Subcutaneous abdominal adipose tissue (tissue), 5 donors: ENCODE data around the gene ADGRL2.

Experiments used
- H3K27ac ChIP-seq: one replicate; pipeline ENCODE4 v1.7.0; 2013; ENCODE audit warnings: low read depth, mild to moderate bottlenecking, inconsistent platforms, low read length, moderate library complexity
- H3K27me3 ChIP-seq, 5 donors: one replicate each; pipeline ENCODE4 v1.7.0; 2013; ENCODE audit warnings: low read length in 5 of 5, inconsistent platforms in 1 of 5; ENCODE audit not compliant: control insufficient read depth in 5 of 5, insufficient read depth in 4 of 5
- H3K36me3 ChIP-seq, 5 donors: one replicate each; pipeline ENCODE4 v1.7.0; 2013; ENCODE audit warnings: low read length in 5 of 5; ENCODE audit not compliant: control insufficient read depth in 5 of 5, insufficient read depth in 5 of 5
- H3K4me1 ChIP-seq, 5 donors: one replicate each; pipeline ENCODE4 v1.7.0; 2013; ENCODE audit warnings: low read length in 5 of 5, mild to moderate bottlenecking in 3 of 5, moderate library complexity in 1 of 5; ENCODE audit not compliant: control insufficient read depth in 5 of 5, insufficient read depth in 5 of 5
- H3K4me3 ChIP-seq, 5 donors: one replicate each; pipeline ENCODE4 v1.7.0; 2013; ENCODE audit warnings: low read length in 5 of 5, low read depth in 1 of 5
- H3K9ac ChIP-seq, 5 donors: one replicate each; pipeline ENCODE4 v1.7.0; 2013; ENCODE audit warnings: low read length in 5 of 5, mild to moderate bottlenecking in 4 of 5, moderate library complexity in 3 of 5
- H3K9me3 ChIP-seq, 5 donors: one replicate each; pipeline ENCODE4 v1.7.0; 2013; ENCODE audit warnings: low read length in 5 of 5; ENCODE audit not compliant: control insufficient read depth in 5 of 5
- donor health status: healthy.
- donor health status: healthy.
- donor health status: healthy.
- donor health status: healthy.
- donor health status: healthy.

ADGRL2 gene

DNA sequence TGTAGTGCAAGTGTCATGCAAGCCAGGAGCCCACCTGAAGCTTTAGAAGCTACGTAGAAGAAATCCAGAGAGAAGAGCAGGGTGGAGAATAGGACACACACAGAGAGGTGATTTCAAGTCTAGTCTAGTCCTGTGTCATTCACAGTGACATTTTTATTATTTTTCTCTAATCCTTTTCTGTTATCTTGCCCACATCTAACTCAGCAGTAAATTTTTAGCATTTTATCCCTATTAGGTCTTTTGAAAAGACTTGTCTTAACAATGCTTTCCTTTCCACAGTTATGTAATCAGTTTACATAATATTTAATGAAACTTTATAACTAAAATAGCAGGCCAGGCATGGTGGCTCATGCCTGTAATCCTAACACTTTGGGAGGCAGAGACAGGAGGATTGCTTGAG lies 198.6 kb downstream of the ADGRL2 start:
- no peaks in the 10 kb centered on the region for H3K27me3 ChIP-seq

DNA sequence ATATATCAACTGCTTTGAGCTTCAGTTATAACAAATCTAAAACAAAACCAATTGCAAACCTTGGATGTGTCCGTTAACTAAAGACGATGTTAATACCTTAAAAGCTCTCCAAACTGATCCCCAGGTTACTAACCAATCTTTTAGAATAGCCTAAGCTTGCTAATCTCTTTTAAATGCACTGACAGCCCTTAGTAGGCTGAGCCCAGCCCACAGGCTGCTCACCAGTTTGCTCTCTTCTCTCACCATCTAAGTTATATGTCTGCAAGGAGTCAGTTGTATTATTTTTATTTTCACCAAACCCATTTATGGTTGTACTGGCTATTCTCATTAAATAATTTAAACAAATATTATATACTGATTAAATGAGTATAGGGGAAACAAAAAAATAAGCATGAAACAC lies 199.5 kb downstream of the ADGRL2 start:
- no peaks in the 10 kb centered on the region for H3K27me3 ChIP-seq

More for the DNA sequence above, 198.6 kb downstream of the ADGRL2 start:
- H3K9ac ChIP-seq, result no peak overlapping the region
- no peaks in the 10 kb centered on the region for H3K36me3 ChIP-seq
- no peaks in the 10 kb centered on the region for H3K9me3 ChIP-seq
- H3K4me3 ChIP-seq, result no peak overlapping the region
- peaks cover 0 to 11% (median 6%) of the 10 kb centered on the region in 5 donors for H3K4me1 ChIP-seq
- no peak overlapping the region for H3K27ac ChIP-seq

DNA sequence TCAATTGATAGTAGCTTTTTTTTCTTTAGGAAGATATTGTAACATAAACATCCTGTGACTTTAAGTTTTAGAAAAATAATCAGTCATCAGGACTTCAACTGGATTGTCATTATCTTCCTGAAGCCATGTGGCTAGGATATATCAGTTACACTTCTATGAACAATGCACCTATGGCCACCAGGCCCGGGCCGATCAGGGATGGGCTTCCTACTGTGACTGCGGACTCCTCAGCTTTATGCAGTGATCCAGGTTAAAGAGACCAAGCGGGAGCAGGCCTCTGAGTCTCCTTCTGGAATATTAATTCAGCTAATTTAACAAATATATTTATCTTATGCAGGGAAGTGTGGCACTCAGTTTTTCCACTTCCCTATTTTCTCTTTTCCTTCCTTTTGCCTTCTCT lies 200.6 kb downstream of the ADGRL2 start:
- H3K27me3 ChIP-seq, result no peaks in the 10 kb centered on the region
- H3K4me1 ChIP-seq, result peaks cover 0 to 11% (median 6%) of the 10 kb centered on the region in 5 donors
- no peak overlapping the region for H3K9ac ChIP-seq

More for the DNA sequence above, 199.5 kb downstream of the ADGRL2 start:
- no peak overlapping the region for H3K9ac ChIP-seq
- H3K4me3 ChIP-seq, result no peak overlapping the region
- H3K36me3 ChIP-seq, result no peaks in the 10 kb centered on the region
- no peak overlapping the region for H3K27ac ChIP-seq
- no peaks in the 10 kb centered on the region for H3K9me3 ChIP-seq
- peaks cover 0 to 11% (median 6%) of the 10 kb centered on the region in 5 donors for H3K4me1 ChIP-seq

DNA sequence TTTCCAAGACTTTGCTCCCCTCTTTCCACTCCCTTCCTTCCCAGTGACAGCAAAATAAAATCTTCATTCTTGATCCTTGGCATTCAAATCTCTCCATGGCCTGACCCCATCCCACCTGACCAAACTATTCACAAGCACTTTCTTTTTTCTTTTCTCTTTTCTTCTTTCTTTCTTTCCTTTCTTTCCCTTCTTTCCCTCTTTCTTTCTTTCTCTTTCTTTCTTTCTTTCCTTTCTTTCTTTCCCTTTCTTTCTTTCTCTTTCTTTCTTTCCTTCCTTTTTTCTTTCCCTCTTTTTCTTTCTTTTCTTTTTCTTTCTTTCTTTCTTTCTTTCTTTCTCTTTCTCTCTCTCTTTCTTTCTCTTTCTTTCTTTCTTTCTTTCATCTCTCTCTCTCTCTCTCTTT lies 207.1 kb downstream of the ADGRL2 start:
- Histone ChIP-seq H3K27me3 (no peaks in the 10 kb centered on the region), H3K4me1 (no peaks in the 10 kb centered on the region), H3K4me3 (no peak overlapping the region), H3K36me3 (no peaks in the 10 kb centered on the region), H3K9me3 (no peaks in the 10 kb centered on the region), H3K27ac (no peak overlapping the region), H3K9ac (no peak overlapping the region)

More for the DNA sequence above, 200.6 kb downstream of the ADGRL2 start:
- no peak overlapping the region for H3K4me3 ChIP-seq
- no peaks in the 10 kb centered on the region for H3K9me3 ChIP-seq
- H3K36me3 ChIP-seq, result no peaks in the 10 kb centered on the region
- H3K27ac ChIP-seq, result no peak overlapping the region

DNA sequence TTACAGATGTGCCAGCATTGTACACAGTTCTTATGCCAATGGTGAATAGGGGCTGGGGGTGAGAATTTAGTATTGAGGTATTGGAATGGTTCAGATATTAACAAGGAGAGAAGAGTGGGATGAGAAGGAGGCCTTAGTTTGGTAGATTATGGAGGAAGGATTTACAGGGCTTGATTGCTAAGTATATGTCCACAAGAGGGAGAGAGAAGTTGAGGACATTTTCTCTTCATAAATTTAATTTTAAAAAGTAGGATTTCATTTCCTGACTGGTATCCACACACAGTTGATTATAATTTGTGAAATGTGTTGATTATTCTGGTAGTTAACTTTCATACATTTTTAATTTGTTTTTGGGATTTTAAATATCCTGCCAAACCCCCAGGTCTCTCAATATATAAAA lies 213.0 kb downstream of the ADGRL2 start:
- no peaks in the 10 kb centered on the region for H3K4me1 ChIP-seq
- H3K9me3 ChIP-seq, result no peaks in the 10 kb centered on the region
- H3K4me3 ChIP-seq, result no peak overlapping the region
- H3K27ac ChIP-seq, result no peak overlapping the region
- no peaks in the 10 kb centered on the region for H3K36me3 ChIP-seq
- H3K9ac ChIP-seq, result no peak overlapping the region
- H3K27me3 ChIP-seq, result no peaks in the 10 kb centered on the region

DNA sequence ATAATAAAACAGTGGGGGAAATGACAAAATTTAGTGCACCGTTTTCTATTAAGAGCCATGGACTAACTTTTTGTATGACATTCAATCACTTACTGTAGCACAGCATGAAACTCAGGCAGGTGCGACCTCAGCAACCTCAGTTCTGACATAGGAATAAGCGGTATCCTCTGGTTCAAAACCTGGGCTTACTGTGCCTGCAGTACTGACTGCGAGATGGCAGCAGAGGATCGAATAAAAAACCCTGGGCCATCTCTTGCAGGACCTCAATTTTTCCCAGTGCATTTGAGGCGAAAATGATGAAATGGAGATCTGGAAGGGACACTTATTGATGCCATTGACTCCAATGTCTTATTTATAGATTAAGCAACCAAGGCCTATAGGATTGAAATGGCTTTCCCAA lies 214.7 kb downstream of the ADGRL2 start:
- H3K36me3 ChIP-seq, result no peaks in the 10 kb centered on the region
- H3K27me3 ChIP-seq, result no peaks in the 10 kb centered on the region
- H3K4me3 ChIP-seq, result no peak overlapping the region
- no peak overlapping the region for H3K9ac ChIP-seq
- no peak overlapping the region for H3K27ac ChIP-seq
- no peaks in the 10 kb centered on the region for H3K9me3 ChIP-seq
- H3K4me1 ChIP-seq, result no peaks in the 10 kb centered on the region

DNA sequence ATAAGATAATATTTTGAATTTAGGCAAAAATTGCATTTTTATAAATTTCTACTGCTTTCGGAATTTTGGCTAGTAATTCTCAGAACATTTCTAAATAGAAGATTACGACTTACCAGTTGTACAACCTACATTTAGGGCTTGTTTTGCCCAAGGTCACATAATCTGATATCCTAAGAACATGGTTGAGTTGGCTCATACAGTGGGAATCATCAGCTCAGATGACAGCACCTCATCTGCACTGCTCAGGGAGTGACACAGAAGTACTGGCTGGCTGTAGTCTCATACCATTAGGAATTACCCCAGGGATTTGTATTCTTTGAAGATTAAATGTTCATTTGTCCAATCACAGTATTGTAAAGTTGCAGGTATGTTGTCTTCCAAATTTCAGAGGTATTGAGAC lies 217.6 kb downstream of the ADGRL2 start:
- Histone ChIP-seq H3K4me3 (no peak overlapping the region), H3K9ac (no peak overlapping the region), H3K27me3 (no peaks in the 10 kb centered on the region), H3K9me3 (no peaks in the 10 kb centered on the region), H3K27ac (no peak overlapping the region), H3K36me3 (no peaks in the 10 kb centered on the region), H3K4me1 (no peaks in the 10 kb centered on the region)

DNA sequence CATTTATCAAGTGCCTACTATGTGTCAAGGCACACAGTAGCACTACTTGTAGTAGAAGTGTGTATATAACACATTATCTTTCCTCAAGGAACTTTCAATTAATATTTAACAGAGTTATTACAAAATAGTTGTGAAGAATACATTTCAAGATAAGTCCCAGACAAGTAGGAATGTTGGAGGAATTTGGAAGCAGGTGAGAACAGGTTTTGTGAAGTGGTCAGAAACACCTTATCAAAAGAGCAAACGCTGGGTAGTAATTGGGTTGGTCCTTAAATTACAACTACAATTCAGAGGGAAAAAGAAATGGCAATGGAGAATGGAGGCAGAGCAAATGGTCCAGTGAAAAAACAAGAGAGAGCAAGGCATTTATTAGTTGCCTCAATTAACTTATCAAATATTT lies 218.8 kb downstream of the ADGRL2 start:
- no peaks in the 10 kb centered on the region for H3K9me3 ChIP-seq
- no peak overlapping the region for H3K9ac ChIP-seq
- no peak overlapping the region for H3K27ac ChIP-seq
- no peak overlapping the region for H3K4me3 ChIP-seq
- no peaks in the 10 kb centered on the region for H3K27me3 ChIP-seq
- no peaks in the 10 kb centered on the region for H3K4me1 ChIP-seq
- H3K36me3 ChIP-seq, result no peaks in the 10 kb centered on the region

DNA sequence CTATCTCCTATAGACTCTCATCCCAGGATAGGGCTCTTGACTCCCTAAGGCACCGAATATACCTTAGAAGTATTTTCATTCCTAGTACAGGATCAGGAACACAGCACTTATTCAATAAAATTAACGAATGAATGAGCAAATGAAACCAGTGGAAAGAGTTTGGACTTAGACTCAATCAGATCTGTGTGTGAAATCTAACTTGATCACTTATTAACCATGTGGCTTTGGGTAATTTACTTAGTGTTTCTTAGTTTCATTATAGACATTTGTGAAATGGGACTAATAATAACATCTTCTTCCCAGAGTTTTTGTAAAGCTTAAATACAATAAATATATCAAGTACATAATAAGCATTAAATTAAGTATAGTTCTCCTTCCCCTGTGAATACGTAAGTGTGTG lies 230.1 kb downstream of the ADGRL2 start:
- Histone ChIP-seq H3K36me3 (no peaks in the 10 kb centered on the region), H3K27ac (no peak overlapping the region), H3K9me3 (no peaks in the 10 kb centered on the region), H3K4me3 (no peak overlapping the region), H3K27me3 (no peaks in the 10 kb centered on the region), H3K9ac (no peak overlapping the region), H3K4me1 (no peaks in the 10 kb centered on the region)

DNA sequence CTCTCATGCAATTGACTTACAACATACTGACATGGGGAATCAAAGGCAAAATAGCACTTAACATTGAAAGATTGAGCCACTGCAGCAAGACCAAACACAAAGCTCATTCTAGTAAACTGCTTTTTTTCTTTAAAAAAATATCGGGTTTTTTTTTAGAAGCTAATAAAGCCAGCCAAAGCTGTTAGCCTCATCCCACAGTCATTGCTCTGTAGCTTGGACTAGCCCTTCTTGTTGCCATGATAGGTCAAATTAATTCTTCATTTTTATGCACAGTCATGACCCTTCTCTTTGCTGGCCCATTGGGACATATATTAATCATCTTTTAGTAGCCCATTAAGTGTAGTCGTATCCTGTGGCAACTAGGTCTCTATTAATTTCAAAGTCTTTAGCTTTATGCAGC lies 231.3 kb downstream of the ADGRL2 start:
- Histone ChIP-seq H3K4me3 (no peak overlapping the region), H3K27me3 (no peaks in the 10 kb centered on the region), H3K4me1 (no peaks in the 10 kb centered on the region), H3K27ac (no peak overlapping the region), H3K36me3 (no peaks in the 10 kb centered on the region), H3K9me3 (no peaks in the 10 kb centered on the region), H3K9ac (no peak overlapping the region)

DNA sequence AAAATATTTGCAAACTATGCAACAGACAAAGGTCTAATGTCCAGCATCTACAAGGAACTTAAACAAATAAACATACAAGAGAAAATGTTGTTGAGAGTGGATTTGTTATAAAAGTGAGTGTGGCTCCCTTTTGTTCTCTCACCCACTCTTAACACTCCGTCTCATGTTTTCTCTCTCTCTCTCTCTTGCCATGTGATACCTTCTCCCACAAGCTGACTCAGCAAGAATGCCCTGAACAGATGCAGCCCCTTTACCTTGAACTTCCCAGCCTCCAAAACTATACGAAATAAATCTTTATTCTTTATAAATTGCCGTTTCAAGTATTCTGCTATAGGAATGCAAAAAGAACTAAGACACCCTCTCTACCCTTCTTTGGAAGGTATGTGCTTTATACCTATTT lies 234.1 kb downstream of the ADGRL2 start:
- Histone ChIP-seq H3K9me3 (no peaks in the 10 kb centered on the region), H3K9ac (no peak overlapping the region), H3K4me3 (no peak overlapping the region), H3K27ac (no peak overlapping the region), H3K36me3 (no peaks in the 10 kb centered on the region), H3K4me1 (no peaks in the 10 kb centered on the region), H3K27me3 (no peaks in the 10 kb centered on the region)
